GM06990 (cell line): ENCODE data around the gene C6orf136.
A peak's percentile ranks its signal among the peaks of the same experiment; 100 is the strongest.
"Not testable (repeated sequence)": the region's sequence is repeated elsewhere in the genome, so short reads cannot be mapped to it uniquely, and the experiment has no call there.

Experiments
- DNase-seq: peaks from one replicate; pipeline ENCODE4 v3.0.0-alpha.2; 2011; ENCODE audit not compliant: insufficient read length; ENCODE audit errors: extremely low read depth
- H3K27me3 ChIP-seq: replicated peaks from 2 replicates; pipeline ENCODE4 v1.6.0; 2011; ENCODE audit warnings: low read length; ENCODE audit not compliant: control insufficient read depth, insufficient read depth
- H3K36me3 ChIP-seq: 2 replicates; pipeline ENCODE4 v1.5.1; 2011; ENCODE audit warnings: low read length; ENCODE audit not compliant: control insufficient read depth, insufficient read depth
- H3K4me3 ChIP-seq: replicated peaks from 2 replicates; pipeline ENCODE4 v1.5.1; 2011; ENCODE audit warnings: low read depth, mild to moderate bottlenecking, control low read depth, low read length
- TF ChIP-seq, protein P1 (sequence below): IDR thresholded peaks from 2 replicates; pipeline ENCODE4 v1.5.1; 2011; ENCODE audit warnings: low read length, control low read depth, mild to moderate bottlenecking, inconsistent platforms; ENCODE audit not compliant: insufficient read depth, poor library complexity, severe bottlenecking

The C6orf136 gene, protein sequence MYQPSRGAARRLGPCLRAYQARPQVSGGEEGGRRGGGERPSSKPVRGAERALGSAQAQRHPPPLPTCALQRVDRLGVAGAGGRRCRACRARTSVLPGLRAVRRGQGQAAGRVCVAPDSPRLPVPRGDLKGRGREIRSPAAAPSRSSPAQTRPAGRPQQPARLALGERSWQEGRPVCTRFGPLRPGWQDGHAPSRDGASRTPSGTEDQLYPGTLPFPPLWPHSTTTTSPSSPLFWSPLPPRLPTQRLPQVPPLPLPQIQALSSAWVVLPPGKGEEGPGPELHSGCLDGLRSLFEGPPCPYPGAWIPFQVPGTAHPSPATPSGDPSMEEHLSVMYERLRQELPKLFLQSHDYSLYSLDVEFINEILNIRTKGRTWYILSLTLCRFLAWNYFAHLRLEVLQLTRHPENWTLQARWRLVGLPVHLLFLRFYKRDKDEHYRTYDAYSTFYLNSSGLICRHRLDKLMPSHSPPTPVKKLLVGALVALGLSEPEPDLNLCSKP

DNA sequence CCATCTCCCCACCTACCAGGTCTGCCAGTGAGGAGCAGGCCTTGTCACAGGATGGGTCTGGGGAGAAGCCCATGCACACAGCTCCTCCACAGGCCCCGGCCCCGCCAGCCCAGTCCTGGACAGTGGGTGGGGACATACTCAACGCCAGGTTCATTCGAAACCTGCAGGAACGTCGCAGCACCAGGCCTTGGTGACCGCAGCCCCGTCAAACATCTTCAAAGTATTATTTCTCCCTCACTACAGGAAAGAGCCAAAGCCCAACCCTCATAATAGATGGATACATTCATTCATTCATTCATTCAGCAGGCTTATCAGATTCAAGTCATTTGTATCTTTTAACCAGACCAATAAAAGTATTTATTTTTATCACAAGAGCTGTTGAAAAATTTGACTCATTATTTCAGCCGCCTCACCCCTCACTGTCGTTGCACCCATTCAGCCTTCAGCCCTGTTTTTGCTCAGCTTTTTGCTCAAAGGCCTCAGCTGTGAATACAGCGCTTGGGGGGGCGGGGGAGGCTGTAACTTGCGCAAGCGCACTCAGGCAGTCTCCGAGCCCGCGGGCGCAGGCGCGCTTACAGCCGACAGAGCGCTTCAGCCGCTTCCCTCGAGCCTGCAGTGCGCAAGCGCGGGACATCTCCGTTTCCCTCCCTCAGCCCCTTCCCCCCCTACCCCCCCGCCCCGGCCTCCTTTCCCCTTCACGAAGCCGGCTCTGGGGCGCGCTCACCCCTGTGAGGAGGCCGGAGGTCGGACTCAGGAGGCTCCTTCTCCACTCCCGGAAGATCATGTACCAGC, at the start of gene C6orf136:
Gene C6orf136 (plus strand): TSS at position 684 of the 792 bp plus-strand sequence. CDS start 99 bp downstream, at position 783.
- Histone ChIP-seq H3K36me3 (peaks cover 12% of the 10 kb centered on the region), H3K4me3 (peak within 1 kb of the TSS; percentile 95), H3K27me3 (no peaks in the 10 kb centered on the region)
- DNase-seq: peak; percentile 92
- TF ChIP-seq, protein P1, sequence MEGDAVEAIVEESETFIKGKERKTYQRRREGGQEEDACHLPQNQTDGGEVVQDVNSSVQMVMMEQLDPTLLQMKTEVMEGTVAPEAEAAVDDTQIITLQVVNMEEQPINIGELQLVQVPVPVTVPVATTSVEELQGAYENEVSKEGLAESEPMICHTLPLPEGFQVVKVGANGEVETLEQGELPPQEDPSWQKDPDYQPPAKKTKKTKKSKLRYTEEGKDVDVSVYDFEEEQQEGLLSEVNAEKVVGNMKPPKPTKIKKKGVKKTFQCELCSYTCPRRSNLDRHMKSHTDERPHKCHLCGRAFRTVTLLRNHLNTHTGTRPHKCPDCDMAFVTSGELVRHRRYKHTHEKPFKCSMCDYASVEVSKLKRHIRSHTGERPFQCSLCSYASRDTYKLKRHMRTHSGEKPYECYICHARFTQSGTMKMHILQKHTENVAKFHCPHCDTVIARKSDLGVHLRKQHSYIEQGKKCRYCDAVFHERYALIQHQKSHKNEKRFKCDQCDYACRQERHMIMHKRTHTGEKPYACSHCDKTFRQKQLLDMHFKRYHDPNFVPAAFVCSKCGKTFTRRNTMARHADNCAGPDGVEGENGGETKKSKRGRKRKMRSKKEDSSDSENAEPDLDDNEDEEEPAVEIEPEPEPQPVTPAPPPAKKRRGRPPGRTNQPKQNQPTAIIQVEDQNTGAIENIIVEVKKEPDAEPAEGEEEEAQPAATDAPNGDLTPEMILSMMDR: no peak

DNA sequence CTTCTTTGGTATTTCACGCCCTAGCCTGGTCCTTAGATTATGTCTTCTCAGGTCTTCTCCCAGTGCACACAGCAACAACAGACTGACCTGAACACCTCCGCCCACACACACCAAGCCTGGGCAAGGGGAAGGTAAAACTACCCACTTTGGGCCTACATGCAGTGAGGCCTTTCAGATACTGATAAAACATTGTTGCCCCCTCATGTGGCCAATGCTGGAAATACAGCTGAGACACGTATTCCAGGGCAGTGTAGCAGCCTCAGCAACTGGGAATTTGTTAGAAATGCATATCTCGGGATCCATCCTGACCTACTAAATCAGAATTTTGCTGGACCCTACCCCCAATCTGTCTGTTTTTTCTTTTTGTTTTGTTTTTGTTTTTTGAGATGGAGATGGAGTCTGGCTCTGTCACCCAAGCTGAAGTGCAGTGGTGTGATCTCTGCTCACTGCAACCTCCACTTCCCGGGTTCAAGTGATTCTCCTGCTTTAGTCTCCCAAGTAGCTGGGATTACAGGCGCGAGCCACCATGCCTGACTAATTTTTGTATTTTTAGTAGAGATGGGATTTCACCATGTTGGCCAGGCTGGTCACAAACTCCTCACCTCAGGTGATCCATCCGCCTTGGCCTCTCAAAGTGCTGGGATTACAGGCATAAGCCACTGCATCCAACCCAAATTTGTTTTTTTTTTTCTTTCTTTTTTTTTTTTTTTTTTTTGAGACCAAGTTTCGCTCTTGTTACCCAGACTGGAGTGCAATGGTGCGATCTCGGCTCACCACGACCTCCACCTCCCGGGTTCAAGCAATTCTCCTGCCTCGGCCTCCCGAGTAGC, 49.4 kb upstream of the C6orf136 start:
- peaks cover 25% of the 10 kb centered on the region for H3K36me3 ChIP-seq

DNA sequence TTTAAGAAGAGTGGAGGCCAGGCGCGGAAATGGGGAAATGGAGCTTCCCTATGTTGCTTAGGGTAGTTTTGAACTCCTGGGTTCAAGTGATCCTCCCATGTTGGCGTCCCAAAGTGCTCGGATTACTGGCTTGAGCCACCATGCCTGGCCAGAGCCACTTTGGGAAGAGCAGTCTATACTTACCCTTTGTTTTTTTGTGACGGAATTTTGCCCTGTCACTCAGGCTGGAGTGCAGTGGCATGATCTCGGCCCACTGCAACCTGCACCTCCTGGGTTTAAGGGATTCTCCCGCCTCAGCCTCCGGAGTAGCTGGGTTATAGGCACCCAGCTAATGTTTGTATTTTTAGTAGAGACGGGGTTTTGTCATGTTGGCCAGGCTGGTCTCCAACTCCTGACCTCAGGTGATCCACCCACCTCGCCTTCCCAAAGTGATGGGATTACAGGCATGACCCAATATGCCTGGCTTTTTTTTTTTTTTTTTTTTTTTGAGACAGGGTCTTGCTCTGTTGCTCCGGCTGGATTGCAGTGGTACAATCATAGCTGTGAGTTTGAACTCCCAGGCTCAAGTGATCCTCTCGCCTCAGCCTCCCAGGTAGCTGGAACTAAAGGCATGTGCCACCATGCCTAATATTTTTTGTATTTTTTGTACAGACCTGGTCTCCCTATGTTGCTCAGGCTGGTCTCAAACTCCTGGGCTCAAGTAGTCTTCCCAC, 47.9 kb upstream of the C6orf136 start:
- no peak for DNase-seq
- TF ChIP-seq, protein P1: no peak
- Histone ChIP-seq H3K27me3 (no peaks in the 10 kb centered on the region), H3K36me3 (peaks cover 37% of the 10 kb centered on the region), H3K4me3 (no peak overlapping the region)

More for the DNA sequence above, 49.4 kb upstream of the C6orf136 start:
- H3K4me3 ChIP-seq, H3K27me3 ChIP-seq: not testable (repeated sequence)
- DNase-seq: peak; percentile 47
- TF ChIP-seq, protein P1: peak; percentile 77

DNA sequence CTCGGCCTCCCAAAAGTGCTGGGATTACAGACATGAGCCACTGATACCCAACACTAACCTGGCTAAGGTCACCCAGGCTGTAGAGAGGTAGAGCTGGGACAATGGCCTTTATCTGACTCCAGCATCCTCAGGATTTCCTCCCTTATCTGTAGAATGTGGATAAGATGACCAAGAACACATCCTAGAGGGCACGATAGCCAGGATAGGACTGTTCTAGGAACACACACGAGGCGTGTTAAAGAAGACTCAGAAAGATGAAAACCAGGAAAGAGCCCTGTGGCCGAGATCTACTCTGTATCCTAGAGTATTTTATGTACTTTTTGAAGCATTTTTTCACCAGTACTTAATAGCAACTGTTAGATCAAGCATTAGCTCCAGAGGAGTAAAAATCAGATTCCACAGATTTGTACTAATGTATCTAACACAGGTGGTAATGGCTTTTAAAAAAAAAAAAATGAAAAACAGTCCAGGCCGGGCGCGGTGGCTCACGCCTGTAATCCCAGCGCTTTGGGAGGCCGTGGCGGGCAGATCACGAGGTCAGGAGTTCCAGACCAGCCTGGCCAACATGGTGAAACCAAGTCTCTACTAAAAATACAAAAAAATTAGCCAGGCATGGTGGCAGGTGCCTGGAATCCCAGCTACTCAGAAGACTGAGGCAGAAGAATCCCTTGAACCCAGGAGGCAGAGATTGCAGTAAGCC, 47.2 kb upstream of the C6orf136 start:
- peaks cover 42% of the 10 kb centered on the region for H3K36me3 ChIP-seq

More for the DNA sequence above, 47.2 kb upstream of the C6orf136 start:
- no peak for DNase-seq
- H3K4me3 ChIP-seq: no peak overlapping the region
- TF ChIP-seq, protein P1: no peak
- H3K27me3 ChIP-seq: no peaks in the 10 kb centered on the region
